Loucy (cell line): ENCODE data around the gene FMO5.

Source experiments
- H2AFZ ChIP-seq: fragments of 200-600 bp; sonication (generic); 2 replicates; pipeline ENCODE4 v1.6.0; 2016; ENCODE audit warnings: antibody characterized with exemption, mild to moderate bottlenecking, low read length, moderate library complexity
- H3F3A ChIP-seq: fragments of 200-600 bp; 2 replicates; pipeline ENCODE4 v1.6.0; 2016; ENCODE audit warnings: antibody characterized with exemption, low read depth, mild to moderate bottlenecking
- H3K27me3 ChIP-seq: fragments of 200-600 bp; sonication (generic); 2 replicates; pipeline ENCODE4 v1.6.1; 2014; ENCODE audit warnings: low read length, mild to moderate bottlenecking; ENCODE audit not compliant: insufficient read depth, poor library complexity, severe bottlenecking
- H3K36me3 ChIP-seq: fragments of 200-600 bp; sonication (generic); 2 replicates; pipeline ENCODE4 v1.6.1; 2016; ENCODE audit warnings: low read length; ENCODE audit not compliant: insufficient read depth
- H3K4me1 ChIP-seq: fragments of 200-600 bp; sonication (generic); 2 replicates; pipeline ENCODE4 v1.5.1; 2014; ENCODE audit warnings: low read length, mild to moderate bottlenecking; ENCODE audit not compliant: insufficient read depth, poor library complexity, severe bottlenecking
- H3K4me2 ChIP-seq: fragments of 200-600 bp; sonication (generic); 2 replicates; pipeline ENCODE4 v1.6.0; 2014; ENCODE audit warnings: antibody characterized with exemption, low read length, low read depth, mild to moderate bottlenecking; ENCODE audit not compliant: poor library complexity, severe bottlenecking
- H3K4me3 ChIP-seq: fragments of 200-600 bp; sonication (generic); 2 replicates; pipeline ENCODE4 v1.5.1; 2014; ENCODE audit warnings: low read length, mild to moderate bottlenecking, mixed read lengths; ENCODE audit not compliant: poor library complexity, severe bottlenecking
- H3K79me2 ChIP-seq: fragments of 200-600 bp; sonication (generic); 2 replicates; pipeline ENCODE4 v1.6.1; 2014; ENCODE audit warnings: low read length; ENCODE audit not compliant: insufficient read depth
- H3K9ac ChIP-seq: fragments of 200-600 bp; sonication (generic); 2 replicates; pipeline ENCODE4 v1.6.0; 2014; ENCODE audit warnings: mild to moderate bottlenecking, low read depth, low read length, moderate library complexity; ENCODE audit not compliant: poor library complexity, severe bottlenecking
- H3K9me2 ChIP-seq: fragments of 200-600 bp; sonication (generic); replicated peaks from 2 replicates; pipeline ENCODE4 v1.6.1; 2016; ENCODE audit warnings: low read depth, low read length, mixed read lengths
- H3K9me3 ChIP-seq: fragments of 200-600 bp; sonication (generic); 2 replicates; pipeline ENCODE4 v1.6.1; 2014; ENCODE audit warnings: mild to moderate bottlenecking, antibody characterized with exemption, low read length, low read depth; ENCODE audit not compliant: insufficient read depth
- H4K20me1 ChIP-seq: fragments of 200-600 bp; sonication (generic); 2 replicates; pipeline ENCODE4 v1.6.0; 2014; ENCODE audit warnings: antibody characterized with exemption, low read length, mild to moderate bottlenecking; ENCODE audit not compliant: insufficient read depth, poor library complexity, severe bottlenecking
- CTCF ChIP-seq: fragments of 200-600 bp; sonication (generic); conservative IDR thresholded peaks from 2 replicates; pipeline ENCODE4 v1.5.1; 2014; ENCODE audit warnings: mild to moderate bottlenecking, antibody characterized with exemption, low read length
- EZH2phosphoT487 ChIP-seq: fragments of 200-600 bp; IDR thresholded peaks from 2 replicates; pipeline ENCODE4 v1.6.1; 2018; ENCODE audit warnings: antibody characterized with exemption, mild to moderate bottlenecking, moderate library complexity, borderline replicate concordance

Gene FMO5

GRCh38 chr1:147214325-147214724 lies 10.8 kb downstream of the FMO5 start:
- Histone ChIP-seq H4K20me1 (no peaks in the 10 kb centered on the region), H3K9ac (no peak overlapping the region), H3K9me2 (no peaks in the 10 kb centered on the region), H3F3A (no peaks in the 10 kb centered on the region), H2AFZ (no peak overlapping the region), H3K4me1 (peaks cover 11% of the 10 kb centered on the region), H3K27me3 (no peaks in the 10 kb centered on the region), H3K4me2 (no peak overlapping the region), H3K79me2 (no peaks in the 10 kb centered on the region), H3K36me3 (no peaks in the 10 kb centered on the region), H3K4me3 (no peak overlapping the region), H3K9me3 (no peaks in the 10 kb centered on the region)
- TF ChIP-seq EZH2phosphoT487 = no peak
- TF ChIP-seq CTCF = no peak

- H3K27me3 ChIP-seq = no peaks in the 10 kb centered on the region
- H2AFZ ChIP-seq = no peak overlapping the region
- H3K4me3 ChIP-seq = no peak overlapping the region
- TF ChIP-seq EZH2phosphoT487 (no peak), CTCF (no peak)
- H3K36me3 ChIP-seq = no peaks in the 10 kb centered on the region
- H3K9me3 ChIP-seq = no peaks in the 10 kb centered on the region
- H3K9me2 ChIP-seq = no peaks in the 10 kb centered on the region
- no peak overlapping the region for H3K4me2 ChIP-seq
- no peak overlapping the region for H3K9ac ChIP-seq
- H3K4me1 ChIP-seq = peaks cover 11% of the 10 kb centered on the region
- H3K79me2 ChIP-seq = no peaks in the 10 kb centered on the region
- H4K20me1 ChIP-seq = no peaks in the 10 kb centered on the region
- H3F3A ChIP-seq = no peaks in the 10 kb centered on the region
Measured at GRCh38 chr1:147213271-147213670, 11.9 kb downstream of the FMO5 start.

GRCh38 chr1:147211577-147211976 lies 13.6 kb downstream of the FMO5 start:
- H3F3A ChIP-seq = no peaks in the 10 kb centered on the region
- H3K4me1 ChIP-seq = peaks cover 11% of the 10 kb centered on the region
- no peaks in the 10 kb centered on the region for H3K36me3 ChIP-seq
- no peaks in the 10 kb centered on the region for H3K79me2 ChIP-seq
- no peak overlapping the region for H3K4me3 ChIP-seq
- H3K9me3 ChIP-seq = no peaks in the 10 kb centered on the region
- H2AFZ ChIP-seq = no peak overlapping the region
- no peaks in the 10 kb centered on the region for H4K20me1 ChIP-seq
- H3K4me2 ChIP-seq = no peak overlapping the region
- no peak overlapping the region for H3K9ac ChIP-seq
- no peaks in the 10 kb centered on the region for H3K27me3 ChIP-seq
- no peaks in the 10 kb centered on the region for H3K9me2 ChIP-seq
- no peak for TF ChIP-seq EZH2phosphoT487
- TF ChIP-seq CTCF = no peak
